ENCODE data around the gene MRPL12.

The MRPL12 gene

GRCh38 chr17:81725439-81725838 is 22.3 kb downstream of the MRPL12 start:
- no peak for TF ChIP-seq CTCF (IDR thresholded peaks at IDR 0.05; ENCODE audit: low read depth, low read length)
- H3K27me3 ChIP-seq (ENCODE audit: insufficient read depth, low read depth, severe bottlenecking), result no peaks in the 10 kb centered on the region
- no peaks in the 10 kb centered on the region for H3K9me3 ChIP-seq (ENCODE audit: severe bottlenecking)
- H3K4me3 ChIP-seq (ENCODE audit: low read depth, low read length), result no peak overlapping the region
- peaks cover 6% of the 10 kb centered on the region for H3K36me3 ChIP-seq
- no peak overlapping the region for H3K27ac ChIP-seq
- no peak for DNase-seq

GRCh38 chr17:81726004-81726403 is 22.8 kb downstream of the MRPL12 start:
- Histone ChIP-seq H3K27me3 (ENCODE audit: insufficient read depth, low read depth, severe bottlenecking) (no peaks in the 10 kb centered on the region), H3K4me3 (ENCODE audit: low read depth, low read length) (no peak overlapping the region), H3K36me3 (no peaks in the 10 kb centered on the region; the same call in 1 of the 2 replicates), H3K9me3 (ENCODE audit: severe bottlenecking) (no peaks in the 10 kb centered on the region), H3K27ac (no peak overlapping the region)
- no peak for DNase-seq
- no peak for TF ChIP-seq CTCF (IDR thresholded peaks at IDR 0.05; ENCODE audit: low read depth, low read length)

GRCh38 chr17:81727324-81728031 is 24.3 kb downstream of the MRPL12 start:
- no peaks in the 10 kb centered on the region for H3K27me3 ChIP-seq (ENCODE audit: insufficient read depth, low read depth, severe bottlenecking)
- no peaks in the 10 kb centered on the region for H3K36me3 ChIP-seq
- H3K9me3 ChIP-seq (ENCODE audit: severe bottlenecking), result no peaks in the 10 kb centered on the region
- no peak overlapping the region for H3K4me3 ChIP-seq (ENCODE audit: low read depth, low read length)
- TF ChIP-seq CTCF (IDR thresholded peaks at IDR 0.05; ENCODE audit: low read depth, low read length), result no peak
- no peak for DNase-seq
- no peak overlapping the region for H3K27ac ChIP-seq

- peak; percentile 89 for DNase-seq
- no peaks in the 10 kb centered on the region for H3K27me3 ChIP-seq (ENCODE audit: insufficient read depth, low read depth, severe bottlenecking)
- no peaks in the 10 kb centered on the region for H3K36me3 ChIP-seq
- TF ChIP-seq CTCF (IDR thresholded peaks at IDR 0.05; ENCODE audit: low read depth, low read length), result peak; percentile 98
- no peak overlapping the region for H3K4me3 ChIP-seq (ENCODE audit: low read depth, low read length)
- H3K9me3 ChIP-seq (ENCODE audit: severe bottlenecking), result no peaks in the 10 kb centered on the region
- H3K27ac ChIP-seq, result no peak overlapping the region
These were observed 30.6 kb downstream of the MRPL12 start for GRCh38 chr17:81733507-81734404.

- DNase-seq, result no peak
- no peaks in the 10 kb centered on the region for H3K27me3 ChIP-seq (ENCODE audit: insufficient read depth, low read depth, severe bottlenecking)
- no peak overlapping the region for H3K4me3 ChIP-seq (ENCODE audit: low read depth, low read length)
- no peak overlapping the region for H3K27ac ChIP-seq
- H3K9me3 ChIP-seq (ENCODE audit: severe bottlenecking), result no peaks in the 10 kb centered on the region
- H3K36me3 ChIP-seq, result no peaks in the 10 kb centered on the region
- TF ChIP-seq CTCF (IDR thresholded peaks at IDR 0.05; ENCODE audit: low read depth, low read length), result no peak
These were observed 31.5 kb downstream of the MRPL12 start for GRCh38 chr17:81734405-81735263.

Measured in WERI-Rb-1 (cell line).